IMR-90 (cell line): ENCODE measurements around the gene GTF2H4. TPM values are rescaled to one million over a fixed set of nuclear protein-coding genes. Genes with fewer than 3 reads are reported as not detected.

ENCODE experiments used
- ATAC-seq: fragments of 200-7000 bp; cut with Tn5 transposase; 2 replicates; pipeline ENCODE4 v1.9.1; 2020; ENCODE audit warnings: low read depth, mild to moderate bottlenecking, moderate library complexity
- BruUV-seq: library from RNA; stranded (reverse); fragments of 400-500 nt; replicated peaks from 2 replicates; lab custom pipeline; 2021; lab: Mats Ljungman, UMichigan
- CTCF ChIA-PET: fragments of 300-600 bp; formaldehyde crosslinking; extraction: SDS; loops from one replicate; lab custom pipeline; 2021; ENCODE audit warnings: antibody characterized with exemption; lab: Yijun Ruan, JAX
- POLR2A ChIA-PET: fragments of 300-600 bp; sonication (Branson Sonifier 250); formaldehyde crosslinking; loops from one replicate; lab custom pipeline; 2022; ENCODE audit warnings: antibody characterized with exemption; ENCODE audit not compliant: unreplicated experiment; lab: Charles Lee
- DNase-seq: peaks from one replicate; pipeline ENCODE4 v3.0.0; 2013
- H2AFZ ChIP-seq: replicated peaks from 2 replicates; pipeline ENCODE3; 2013; ENCODE audit warnings: low read length, mild to moderate bottlenecking; ENCODE audit not compliant: poor library complexity
- H2AK5ac ChIP-seq: 2 replicates; pipeline ENCODE4 v1.6.1; 2013; ENCODE audit warnings: low read depth, low read length, inconsistent platforms
- H2AK9ac ChIP-seq: replicated peaks from 2 replicates; pipeline ENCODE3; 2013; ENCODE audit warnings: mild to moderate bottlenecking, low read depth, low read length, moderate library complexity; ENCODE audit not compliant: poor library complexity
- H2BK120ac ChIP-seq: 2 replicates; pipeline ENCODE4 v1.6.1; 2013; ENCODE audit warnings: low read depth, low read length, inconsistent platforms
- H2BK15ac ChIP-seq: 3 replicates; pipeline ENCODE4 v1.6.1; 2013; ENCODE audit warnings: low read depth, low read length, inconsistent platforms
- H2BK20ac ChIP-seq: 2 replicates; pipeline ENCODE4 v1.6.1; 2013; ENCODE audit warnings: low read depth, mild to moderate bottlenecking, inconsistent platforms, low read length, moderate library complexity
- H2BK5ac ChIP-seq: 2 replicates; pipeline ENCODE4 v1.6.1; 2013; ENCODE audit warnings: mild to moderate bottlenecking, low read depth, low read length, inconsistent platforms; ENCODE audit not compliant: poor library complexity, severe bottlenecking
- H3K14ac ChIP-seq: replicated peaks from 2 replicates; pipeline ENCODE4 v1.6.1; 2013; ENCODE audit warnings: low read depth, low read length, inconsistent platforms
- H3K18ac ChIP-seq: 2 replicates; pipeline ENCODE4 v1.6.1; 2013; ENCODE audit warnings: low read depth, low read length, control low read depth
- H3K23ac ChIP-seq: 2 replicates; pipeline ENCODE4 v1.6.1; 2013; ENCODE audit warnings: low read depth, low read length, inconsistent platforms
- H3K27ac ChIP-seq: 2 replicates; pipeline ENCODE4 v1.5.1; 2013; ENCODE audit warnings: mild to moderate bottlenecking, control low read depth, low read length; ENCODE audit not compliant: insufficient read depth
- H3K27me3 ChIP-seq: 2 replicates; pipeline ENCODE4 v1.6.1; 2013; ENCODE audit warnings: low read length; ENCODE audit not compliant: control insufficient read depth, insufficient read depth
- H3K36me3 ChIP-seq: 2 replicates; pipeline ENCODE4 v1.6.1; 2013; ENCODE audit warnings: low read length, mixed read lengths; ENCODE audit not compliant: control insufficient read depth, insufficient read depth
- H3K4ac ChIP-seq: 2 replicates; pipeline ENCODE4 v1.6.1; 2013; ENCODE audit warnings: low read depth, low read length, inconsistent platforms
- H3K4me1 ChIP-seq: 2 replicates; pipeline ENCODE4 v1.6.1; 2013; ENCODE audit warnings: low read length, mixed read lengths; ENCODE audit not compliant: control insufficient read depth, insufficient read depth
- H3K4me2 ChIP-seq: 2 replicates; pipeline ENCODE4 v1.6.1; 2013; ENCODE audit warnings: low read depth, mild to moderate bottlenecking, control low read depth, low read length, moderate library complexity
- H3K4me3 ChIP-seq: 2 replicates; pipeline ENCODE4 v1.5.1; 2013; ENCODE audit warnings: low read depth, mild to moderate bottlenecking, control low read depth, low read length, moderate library complexity; ENCODE audit not compliant: insufficient read depth
- H3K56ac ChIP-seq: 2 replicates; pipeline ENCODE4 v1.6.1; 2013; ENCODE audit warnings: low read length, inconsistent platforms; ENCODE audit not compliant: insufficient read depth; ENCODE audit errors: extremely low read depth
- H3K79me1 ChIP-seq, 2 experiments: 2 replicates each; pipeline ENCODE4 v1.6.1; 2013; ENCODE audit warnings: low read length in 2 of 2, inconsistent platforms in 1 of 2, low read depth in 1 of 2
- H3K9ac ChIP-seq: 2 replicates; pipeline ENCODE4 v1.6.1; 2013; ENCODE audit warnings: low read depth, low read length, control low read depth
- H3K9me1 ChIP-seq: 2 replicates; pipeline ENCODE4 v1.6.1; 2013; ENCODE audit warnings: low read length, inconsistent platforms; ENCODE audit not compliant: insufficient read depth
- H3K9me3 ChIP-seq: 2 replicates; pipeline ENCODE4 v1.6.1; 2013; ENCODE audit warnings: low read length; ENCODE audit not compliant: control insufficient read depth, insufficient read depth
- H4K20me1 ChIP-seq: 2 replicates; pipeline ENCODE4 v1.6.1; 2013; ENCODE audit warnings: low read length, inconsistent platforms; ENCODE audit not compliant: insufficient read depth
- H4K5ac ChIP-seq: 2 replicates; pipeline ENCODE4 v1.6.1; 2013; ENCODE audit warnings: mild to moderate bottlenecking, low read depth, low read length, control low read depth
- H4K8ac ChIP-seq, 2 experiments: 2 replicates each; pipeline ENCODE4 v1.6.1; 2013; ENCODE audit warnings: low read depth in 2 of 2, low read length in 2 of 2, control low read depth in 1 of 2, inconsistent platforms in 1 of 2
- H4K91ac ChIP-seq: 2 replicates; pipeline ENCODE4 v1.6.1; 2013; ENCODE audit warnings: low read depth, low read length, inconsistent platforms; ENCODE audit not compliant: insufficient read depth
- BHLHE40 ChIP-seq: fragments of 150-350 bp; IDR thresholded peaks from 2 replicates; pipeline ENCODE4 v1.6.1; 2016; ENCODE audit warnings: mild to moderate bottlenecking, low read depth, low read length
- CHD1 ChIP-seq: IDR thresholded peaks from 2 replicates; pipeline ENCODE4 v1.6.1; 2012; ENCODE audit warnings: low read depth, low read length, improper control_type of control experiment
- FOS ChIP-seq: fragments of 150-350 bp; IDR thresholded peaks from 2 replicates; pipeline ENCODE4 v1.6.1; 2016; ENCODE audit warnings: low read depth, low read length
- MAFK ChIP-seq: IDR thresholded peaks from 2 replicates; pipeline ENCODE4 v1.6.1; 2012; ENCODE audit warnings: low read depth, low read length, improper control_type of control experiment
- MAZ ChIP-seq: IDR thresholded peaks from 2 replicates; pipeline ENCODE4 v1.6.1; 2012; ENCODE audit warnings: low read depth, mild to moderate bottlenecking, low read length, improper control_type of control experiment, moderate library complexity, borderline replicate concordance
- MXI1 ChIP-seq: IDR thresholded peaks from 2 replicates; pipeline ENCODE4 v1.6.1; 2012; ENCODE audit warnings: low read depth, mild to moderate bottlenecking, low read length, moderate library complexity, borderline replicate concordance
- NFE2L2 ChIP-seq: fragments of 150-350 bp; IDR thresholded peaks from 2 replicates; pipeline ENCODE4 v1.6.1; 2016; ENCODE audit warnings: low read depth, mild to moderate bottlenecking, low read length
- POLR2A ChIP-seq: IDR thresholded peaks from 2 replicates; pipeline ENCODE4 v1.6.1; 2012; ENCODE audit warnings: mild to moderate bottlenecking, low read depth, low read length
- RAD21 ChIP-seq: IDR thresholded peaks from 2 replicates; pipeline ENCODE4 v1.6.1; 2012; ENCODE audit warnings: low read length, improper control_type of control experiment
- RCOR1 ChIP-seq: IDR thresholded peaks from 2 replicates; pipeline ENCODE4 v1.6.1; 2012; ENCODE audit warnings: mild to moderate bottlenecking, low read length, improper control_type of control experiment; ENCODE audit not compliant: insufficient replicate concordance
- RFX5 ChIP-seq: IDR thresholded peaks from 2 replicates; pipeline ENCODE4 v1.8.0; 2012; ENCODE audit warnings: low read depth, mild to moderate bottlenecking, low read length, moderate library complexity
- SMC3 ChIP-seq: fragments of 150-350 bp; IDR thresholded peaks from 2 replicates; pipeline ENCODE4 v1.6.1; 2016; ENCODE audit warnings: low read depth, mild to moderate bottlenecking, antibody characterized with exemption, low read length, moderate library complexity
- USF2 ChIP-seq: fragments of 150-350 bp; IDR thresholded peaks from 2 replicates; pipeline ENCODE4 v1.6.1; 2017; ENCODE audit warnings: mild to moderate bottlenecking, antibody characterized with exemption, low read length, low read depth
- WGBS, 2 experiments: methylation state at CpG; one replicate each; pipeline versions ENCODE4 v1.1.5 to v1.1.7; 2013; ENCODE audit warnings: missing lambda C conversion rate in 2 of 2; ENCODE audit not compliant: insufficient read length in 1 of 2; ENCODE audit errors: extremely low coverage in 2 of 2; 5-methylcytosine and 5-hydroxymethylcytosine counted together
- dilution Hi-C: fragments of 300-500 bp; cut with HindIII; formaldehyde crosslinking; loops from one replicate; pipeline ENCODE4 v1.14.3; 2018; ENCODE audit warnings: low sequenced_read_pairs; ENCODE audit not compliant: unreplicated experiment
- in situ Hi-C: fragments of 300-500 bp; cut with MboI; formaldehyde crosslinking; loops from 3 replicates; pipeline ENCODE4 v1.14.3; 2019; ENCODE audit warnings: low sequenced_read_pairs, inconsistent platforms, mixed read lengths
- intact Hi-C: fragments of 100-400 bp; cut with micrococcal nuclease; formaldehyde crosslinking; loops from 2 replicates; pipeline ENCODE4 v1.10.0; 2022
- polyA plus RNA-seq, 3 experiments: library from polyadenylated mRNA; depleted of rRNA; stranded (reverse); fragments of >200 nt; gene quantifications; 2 replicates each; pipeline ENCODE4 v1.2.3, GENCODE V29; 2012; ENCODE audit warnings: low replicate concordance in 1 of 3
- total RNA-seq: library from RNA; depleted of rRNA; stranded (reverse); fragments of >200 nt; gene quantifications from 2 replicates; pipeline ENCODE4 v1.2.3, GENCODE V29; 2012
- TF ChIP-seq, protein P1 (sequence below): conservative IDR thresholded peaks from 2 replicates; pipeline ENCODE4 v1.5.1; 2012; ENCODE audit warnings: mild to moderate bottlenecking, low read depth, low read length, improper control_type of control experiment

Gene GTF2H4
- total and polyA plus RNA-seq, 2 of the 4 experiments (the other 2 are of a cell fraction) = 13.4 to 30.8 TPM

- Histone ChIP-seq H3K27ac (peak within 1 kb of the TSS; percentile 82), H3K79me1 (peaks cover 7 to 13% of the 10 kb centered on the region in 2 experiments), H2AK5ac (peak within 1 kb of the TSS; percentile 95), H2BK20ac (no peak within 1 kb of the TSS), H2BK120ac (peak within 1 kb of the TSS; percentile 51), H4K20me1 (no peaks in the 10 kb centered on the region), H3K4me2 (peak within 1 kb of the TSS; percentile 91), H3K4ac (peak within 1 kb of the TSS; percentile 98), H3K23ac (peak within 1 kb of the TSS; percentile 92), H2AK9ac (peak within 1 kb of the TSS; percentile 97), H3K18ac (peak within 1 kb of the TSS; percentile 62), H2BK15ac (peak within 1 kb of the TSS; percentile 44; the same call in 1 of the 3 replicates), H3K56ac (peak within 1 kb of the TSS; percentile 85), H3K9me1 (no peaks in the 10 kb centered on the region), H3K9me3 (no peaks in the 10 kb centered on the region), H3K9ac (peak within 1 kb of the TSS; percentile 90), H4K8ac (peak within 1 kb of the TSS; percentile 100), H2BK5ac (peak within 1 kb of the TSS; percentile 84), H3K4me1 (peaks cover 12% of the 10 kb centered on the region), H4K91ac (peak within 1 kb of the TSS; percentile 90), H3K36me3 (peaks cover 22% of the 10 kb centered on the region), H3K4me3 (peak within 1 kb of the TSS; percentile 44), H2AFZ (peak within 1 kb of the TSS; percentile 99), H3K14ac (peak within 1 kb of the TSS; percentile 97), H3K27me3 (no peaks in the 10 kb centered on the region), H4K5ac (peak within 1 kb of the TSS; percentile 92)
- ChIA-PET POLR2A (interaction anchor here (0.7 to 0.8 kb wide), 2 partner anchors 168 to 299 kb away, joined by 3 to 10 read pairs; no protein-coding TSS in a partner anchor), CTCF (interaction anchor here (0.8 to 3.6 kb wide), 11 partner anchors 12 to 173 kb away, joined by 3 to 31 read pairs (median 12); no protein-coding TSS in a partner anchor)
- 0% methylated on average over 8 of the region's 52 CpGs; no CpG with 5 or more reads in 1 of the 2 experiments for WGBS, 2 experiments
- peak; percentile 88 for DNase-seq
- dilution Hi-C loops (no loop called here), in situ Hi-C loops (no loop called here), intact Hi-C loops (loop anchor here (1.0 to 10.0 kb wide), 2 partner anchors 86 to 281 kb away; no protein-coding TSS in a partner anchor)
- ATAC-seq = peak; percentile 97
- BruUV-seq = TSS peak; percentile 55
- TF ChIP-seq SMC3 = peak; percentile 45
- TF ChIP-seq CHD1 = no peak
- peak; percentile 78; the same call in 1 of the 2 replicates for TF ChIP-seq MAZ
- TF ChIP-seq RAD21 = peak; percentile 50
- peak; percentile 60; the same call in 1 of the 2 replicates for TF ChIP-seq POLR2A
- no peak for TF ChIP-seq FOS
- peak; percentile 70; the same call in 1 of the 2 replicates for TF ChIP-seq MXI1
- TF ChIP-seq, protein P1, sequence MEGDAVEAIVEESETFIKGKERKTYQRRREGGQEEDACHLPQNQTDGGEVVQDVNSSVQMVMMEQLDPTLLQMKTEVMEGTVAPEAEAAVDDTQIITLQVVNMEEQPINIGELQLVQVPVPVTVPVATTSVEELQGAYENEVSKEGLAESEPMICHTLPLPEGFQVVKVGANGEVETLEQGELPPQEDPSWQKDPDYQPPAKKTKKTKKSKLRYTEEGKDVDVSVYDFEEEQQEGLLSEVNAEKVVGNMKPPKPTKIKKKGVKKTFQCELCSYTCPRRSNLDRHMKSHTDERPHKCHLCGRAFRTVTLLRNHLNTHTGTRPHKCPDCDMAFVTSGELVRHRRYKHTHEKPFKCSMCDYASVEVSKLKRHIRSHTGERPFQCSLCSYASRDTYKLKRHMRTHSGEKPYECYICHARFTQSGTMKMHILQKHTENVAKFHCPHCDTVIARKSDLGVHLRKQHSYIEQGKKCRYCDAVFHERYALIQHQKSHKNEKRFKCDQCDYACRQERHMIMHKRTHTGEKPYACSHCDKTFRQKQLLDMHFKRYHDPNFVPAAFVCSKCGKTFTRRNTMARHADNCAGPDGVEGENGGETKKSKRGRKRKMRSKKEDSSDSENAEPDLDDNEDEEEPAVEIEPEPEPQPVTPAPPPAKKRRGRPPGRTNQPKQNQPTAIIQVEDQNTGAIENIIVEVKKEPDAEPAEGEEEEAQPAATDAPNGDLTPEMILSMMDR = peak; percentile 54
- TF ChIP-seq BHLHE40 = no peak
- TF ChIP-seq RFX5 = no peak
- no peak for TF ChIP-seq RCOR1
- TF ChIP-seq USF2 = peak; percentile 30; the same call in 1 of the 2 replicates
- no peak for TF ChIP-seq NFE2L2
- no peak for TF ChIP-seq MAFK
Observed at GRCh38 chr6:30914076-30914853, 6.3 kb downstream of the GTF2H4 start, which contains the start of gene VARS2. Gene VARS2, plus strand, starts transcription at chr6:30914238. Its CDS starts 599 bp downstream, at chr6:30914837.
